DOHH2 (cell line): ENCODE measurements around the gene CLEC6A.

Source experiments
- EZH2phosphoT487 ChIP-seq: fragments of 200-600 bp; sonication (generic); IDR thresholded peaks from 2 replicates; pipeline ENCODE4 v1.6.1; 2017; ENCODE audit warnings: borderline replicate concordance, mild to moderate bottlenecking, antibody characterized with exemption, low read length, moderate library complexity, mixed read lengths
- TF ChIP-seq, protein P1 (sequence below): fragments of 200-600 bp; sonication (generic); IDR thresholded peaks from one replicate; pipeline ENCODE4 v1.5.1; 2014; ENCODE audit warnings: antibody characterized with exemption, mild to moderate bottlenecking, low read depth, low read length; ENCODE audit not compliant: poor library complexity, severe bottlenecking

DNA sequence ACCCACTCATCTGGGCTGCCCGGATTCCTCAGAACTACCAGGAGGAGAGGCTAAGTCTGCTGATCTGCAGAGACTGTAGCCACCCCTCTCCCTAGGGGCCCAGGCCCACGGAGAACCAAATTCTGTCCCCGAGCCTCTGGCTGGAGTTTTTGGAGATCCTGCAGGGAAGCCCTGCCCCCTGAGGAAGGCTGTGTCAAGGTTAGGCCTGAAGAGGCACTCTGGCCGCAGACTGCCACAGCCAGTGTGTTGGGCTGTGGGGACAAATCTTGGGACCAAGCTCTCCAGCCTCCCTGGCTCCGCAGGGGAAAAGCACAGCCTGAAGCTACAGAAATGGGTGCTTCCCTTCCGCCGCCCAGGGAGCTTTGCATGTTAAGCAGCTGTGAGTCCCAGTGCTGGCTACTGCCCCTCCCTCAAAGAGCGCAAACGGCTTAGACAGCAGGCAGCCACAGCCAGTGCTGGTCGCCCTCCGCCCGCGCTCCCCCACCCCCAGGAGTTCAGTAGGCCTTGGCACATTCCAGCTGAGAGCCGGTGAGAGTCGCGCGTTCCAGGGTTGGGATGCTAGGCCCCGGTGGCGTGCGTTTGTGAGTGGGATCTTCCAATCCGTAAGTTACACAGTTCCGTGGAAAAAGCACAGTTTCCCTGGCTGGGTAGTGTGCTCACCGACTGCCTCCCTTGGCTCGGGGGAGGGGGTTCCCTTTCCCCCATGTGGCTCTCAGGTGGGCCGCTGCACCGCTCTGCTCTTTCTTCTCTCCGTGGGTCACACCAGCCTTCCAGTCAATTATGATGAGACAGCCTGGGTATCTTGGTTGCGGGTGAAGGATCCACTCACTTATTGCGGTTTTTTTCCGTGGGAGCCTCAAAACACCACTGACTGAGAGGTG lies 71.7 kb downstream of the CLEC6A start:
- TF ChIP-seq, protein P1, sequence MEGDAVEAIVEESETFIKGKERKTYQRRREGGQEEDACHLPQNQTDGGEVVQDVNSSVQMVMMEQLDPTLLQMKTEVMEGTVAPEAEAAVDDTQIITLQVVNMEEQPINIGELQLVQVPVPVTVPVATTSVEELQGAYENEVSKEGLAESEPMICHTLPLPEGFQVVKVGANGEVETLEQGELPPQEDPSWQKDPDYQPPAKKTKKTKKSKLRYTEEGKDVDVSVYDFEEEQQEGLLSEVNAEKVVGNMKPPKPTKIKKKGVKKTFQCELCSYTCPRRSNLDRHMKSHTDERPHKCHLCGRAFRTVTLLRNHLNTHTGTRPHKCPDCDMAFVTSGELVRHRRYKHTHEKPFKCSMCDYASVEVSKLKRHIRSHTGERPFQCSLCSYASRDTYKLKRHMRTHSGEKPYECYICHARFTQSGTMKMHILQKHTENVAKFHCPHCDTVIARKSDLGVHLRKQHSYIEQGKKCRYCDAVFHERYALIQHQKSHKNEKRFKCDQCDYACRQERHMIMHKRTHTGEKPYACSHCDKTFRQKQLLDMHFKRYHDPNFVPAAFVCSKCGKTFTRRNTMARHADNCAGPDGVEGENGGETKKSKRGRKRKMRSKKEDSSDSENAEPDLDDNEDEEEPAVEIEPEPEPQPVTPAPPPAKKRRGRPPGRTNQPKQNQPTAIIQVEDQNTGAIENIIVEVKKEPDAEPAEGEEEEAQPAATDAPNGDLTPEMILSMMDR, result no peak
- TF ChIP-seq EZH2phosphoT487, result no peak
